GM12874 (cell line): ENCODE results near the gene SHC4.

Source experiments
- TF ChIP-seq, protein P1 (sequence below): IDR thresholded peaks from 2 replicates; pipeline ENCODE4 v1.5.1; 2011; ENCODE audit warnings: low read depth, mild to moderate bottlenecking, control low read depth, low read length, moderate library complexity; ENCODE audit not compliant: insufficient read depth

SHC4 gene

DNA sequence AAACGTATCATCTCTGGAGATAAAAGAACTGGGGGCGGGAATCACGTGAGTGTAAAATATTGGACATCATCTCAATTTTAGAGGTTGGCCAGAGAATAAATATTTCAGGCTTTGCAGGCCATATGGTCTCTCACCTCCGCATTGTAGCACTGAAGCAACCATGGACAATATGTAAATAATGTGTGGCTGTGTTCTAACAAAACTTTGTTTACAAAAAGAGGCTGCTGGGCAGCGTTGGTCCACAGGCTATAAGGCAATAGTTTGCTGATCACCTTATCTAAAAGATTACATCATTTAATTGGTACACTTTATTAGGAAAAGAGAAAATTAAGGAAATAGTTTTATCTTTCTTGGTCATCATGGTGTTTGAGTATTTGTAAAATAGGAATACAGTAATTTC lies 22.5 kb upstream of the SHC4 start:
- TF ChIP-seq, protein P1, sequence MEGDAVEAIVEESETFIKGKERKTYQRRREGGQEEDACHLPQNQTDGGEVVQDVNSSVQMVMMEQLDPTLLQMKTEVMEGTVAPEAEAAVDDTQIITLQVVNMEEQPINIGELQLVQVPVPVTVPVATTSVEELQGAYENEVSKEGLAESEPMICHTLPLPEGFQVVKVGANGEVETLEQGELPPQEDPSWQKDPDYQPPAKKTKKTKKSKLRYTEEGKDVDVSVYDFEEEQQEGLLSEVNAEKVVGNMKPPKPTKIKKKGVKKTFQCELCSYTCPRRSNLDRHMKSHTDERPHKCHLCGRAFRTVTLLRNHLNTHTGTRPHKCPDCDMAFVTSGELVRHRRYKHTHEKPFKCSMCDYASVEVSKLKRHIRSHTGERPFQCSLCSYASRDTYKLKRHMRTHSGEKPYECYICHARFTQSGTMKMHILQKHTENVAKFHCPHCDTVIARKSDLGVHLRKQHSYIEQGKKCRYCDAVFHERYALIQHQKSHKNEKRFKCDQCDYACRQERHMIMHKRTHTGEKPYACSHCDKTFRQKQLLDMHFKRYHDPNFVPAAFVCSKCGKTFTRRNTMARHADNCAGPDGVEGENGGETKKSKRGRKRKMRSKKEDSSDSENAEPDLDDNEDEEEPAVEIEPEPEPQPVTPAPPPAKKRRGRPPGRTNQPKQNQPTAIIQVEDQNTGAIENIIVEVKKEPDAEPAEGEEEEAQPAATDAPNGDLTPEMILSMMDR = no peak

DNA sequence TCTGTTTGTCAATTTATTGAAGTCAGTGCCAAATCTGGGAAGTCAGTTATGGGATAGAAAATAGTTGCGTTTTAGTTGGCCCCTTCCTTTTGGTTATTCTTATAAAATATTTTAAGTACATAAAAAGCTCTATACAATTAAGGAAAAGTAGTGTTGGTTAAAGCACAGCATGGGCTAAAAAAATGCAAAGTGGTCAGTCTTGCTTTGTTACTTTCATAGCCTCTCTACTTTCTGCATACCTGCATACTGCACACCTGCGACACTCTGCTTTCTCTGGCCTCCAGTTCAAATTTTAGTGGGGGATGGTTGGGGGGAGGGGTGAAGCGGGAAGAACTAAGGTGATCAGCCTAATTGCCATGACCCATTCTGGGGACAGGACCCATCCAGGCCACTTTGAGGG lies 21.8 kb upstream of the SHC4 start:
- TF ChIP-seq, protein P1 = no peak

DNA sequence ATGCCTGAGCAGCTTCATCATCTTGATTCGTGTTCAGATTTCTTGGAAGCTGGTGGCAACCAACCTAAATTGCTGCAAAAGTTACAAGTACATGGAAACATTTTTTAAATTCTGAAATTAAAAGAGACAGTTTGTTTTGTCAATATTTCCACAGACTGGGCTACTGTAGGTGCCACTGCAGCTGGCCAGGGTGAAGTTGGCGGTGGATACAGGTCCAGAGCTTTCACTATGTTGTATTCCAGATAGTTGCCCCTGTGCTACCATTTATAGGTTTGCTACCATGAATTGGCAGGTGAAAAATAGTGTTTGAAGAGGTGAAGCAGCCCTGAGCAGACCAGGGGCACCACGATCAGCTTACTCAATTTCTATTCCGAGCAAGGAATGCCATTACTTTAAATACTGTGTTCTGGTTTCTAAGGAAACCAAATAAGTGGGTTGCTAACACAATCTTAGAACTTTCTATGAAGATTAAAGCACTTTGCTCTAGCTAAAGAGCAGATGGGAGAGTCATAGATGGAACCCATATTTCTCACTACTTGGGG lies 21.2 kb upstream of the SHC4 start:
- TF ChIP-seq, protein P1 = no peak

GRCh38 chr15:48984021-48984710 lies 20.4 kb upstream of the SHC4 start:
- TF ChIP-seq, protein P1 = no peak

DNA sequence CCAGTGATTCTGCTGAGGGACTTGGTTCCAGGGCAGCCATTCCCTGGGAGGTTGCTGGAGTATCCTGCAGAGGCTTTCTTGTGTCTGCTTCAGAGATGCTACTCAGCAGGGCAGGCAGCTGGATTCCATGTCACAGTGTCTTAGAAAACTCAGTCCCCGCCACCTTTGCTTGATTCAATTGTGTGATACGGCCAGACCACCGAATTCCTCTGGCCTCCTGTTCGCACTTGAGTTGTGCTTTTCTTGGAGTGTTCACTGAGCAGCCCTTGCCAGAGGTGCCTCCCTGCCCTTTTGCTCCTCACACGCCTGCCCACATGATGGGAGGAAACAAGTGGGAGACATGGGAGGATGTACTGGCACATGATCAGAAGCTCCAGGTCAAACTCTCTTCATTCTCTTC lies 19.6 kb upstream of the SHC4 start:
- TF ChIP-seq, protein P1 = no peak

DNA sequence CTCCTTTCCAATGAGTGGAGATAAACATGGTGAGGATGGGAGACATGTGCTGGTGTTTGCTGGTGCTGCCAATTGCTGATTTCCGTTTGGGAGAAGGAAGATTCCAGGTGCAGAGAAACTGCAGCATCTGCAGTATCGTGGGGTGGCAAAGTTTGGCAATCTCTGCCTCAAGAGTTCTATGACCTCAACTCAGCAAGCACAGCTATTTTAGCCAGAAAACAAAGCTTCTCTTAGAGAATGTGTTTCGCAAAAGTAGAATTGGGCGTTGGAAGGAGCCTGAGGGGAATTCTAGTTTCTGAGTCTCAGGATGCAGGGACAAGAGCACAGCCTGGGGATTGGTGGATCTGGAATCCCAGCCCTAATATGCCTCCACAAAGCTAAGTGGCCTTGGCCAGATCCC lies 18.2 kb upstream of the SHC4 start:
- TF ChIP-seq, protein P1 = no peak

GRCh38 chr15:48978638-48979037 lies 14.9 kb upstream of the SHC4 start:
- TF ChIP-seq, protein P1 = no peak
